ENCODE measurements around the gene KCNG2. TPM values are rescaled to one million over a fixed set of nuclear protein-coding genes. Genes with fewer than 3 reads are reported as not detected.

KCNG2 gene
- total and polyA plus RNA-seq, 2 donors (not counting 1 experiment from before 2014, with no cell fraction given), result not detected

- no peak overlapping the region for H3K4me3 Mint-ChIP-seq
- H3K4me2 ChIP-seq (replicated peaks; ENCODE audit: low read depth, low read length, poor library complexity, severe bottlenecking), result no peak overlapping the region
- no peak overlapping the region for H3K27ac ChIP-seq (ENCODE audit: low read length in 2 of 2)
- no peaks in the 10 kb centered on the region for H3K79me2 ChIP-seq (ENCODE audit: control insufficient read depth, insufficient read depth, low read length)
- ChIA-PET CTCF (no interaction called here), POLR2A (no interaction called here)
- peaks cover 0 to 4% (median 0%) of the 10 kb centered on the region in 4 experiments for H3K27me3 ChIP-seq (replicated peaks in 1 of 4; ENCODE audit: control extremely low read depth in 1 of 4, control insufficient read depth in 3 of 4, insufficient read depth in 4 of 4, low read length in 3 of 4)
- intact Hi-C loops (cut with micrococcal nuclease), result no loop called here
- no peak overlapping the region for H3K27ac Mint-ChIP-seq
- ATAC-seq (ENCODE audit: low read depth), result no peak
- no peaks in the 10 kb centered on the region for H3K4me1 ChIP-seq (ENCODE audit: control insufficient read depth in 2 of 2, insufficient read depth in 2 of 2, low read length in 2 of 2)
- H3K9me3 ChIP-seq (ENCODE audit: control extremely low read depth in 1 of 3, control insufficient read depth in 2 of 3, insufficient read depth in 1 of 3, low read length in 2 of 3), result peaks cover 0 to 5% (median 0%) of the 10 kb centered on the region in 3 donors
- TF ChIP-seq CTCF (IDR thresholded peaks at IDR 0.05) (no peak), EZH2 (IDR thresholded peaks at IDR 0.05; ENCODE audit: borderline replicate concordance, insufficient read depth, low read depth, low read length, poor library complexity, severe bottlenecking) (no peak)
- no peaks in the 10 kb centered on the region for H3K36me3 ChIP-seq (replicated peaks in 1 of 2; ENCODE audit: control extremely low read depth in 1 of 2, control insufficient read depth in 1 of 2, extremely low read depth in 1 of 2, insufficient read depth in 2 of 2, low read length in 1 of 2)
- H3K4me1 Mint-ChIP-seq, result no peaks in the 10 kb centered on the region
- 86% methylated on average over 19 of the region's 19 CpGs for whole genome bisulfite sequencing (ENCODE audit: insufficient coverage)
- H2AFZ ChIP-seq (ENCODE audit: insufficient read depth, low read depth, low read length, poor library complexity, severe bottlenecking), result no peak overlapping the region
- H3K4me3 ChIP-seq (ENCODE audit: control extremely low read depth in 1 of 5, extremely low read depth in 1 of 5, insufficient read depth in 1 of 5, low read depth in 2 of 5, low read length in 4 of 5), result no peak overlapping the region
- no peak for DNase-seq
- H3K9me3 Mint-ChIP-seq (ENCODE audit: insufficient read depth), result no peaks in the 10 kb centered on the region
- no peaks in the 10 kb centered on the region for H4K20me1 ChIP-seq (ENCODE audit: control insufficient read depth, insufficient read depth, low read length, poor library complexity, severe bottlenecking)
- H3K9ac ChIP-seq (ENCODE audit: low read length), result no peak overlapping the region
- no peaks in the 10 kb centered on the region for H3K27me3 Mint-ChIP-seq
Observed at GRCh38 chr18:79870301-79871025, 72.7 kb downstream of the KCNG2 start.

- H3K4me1 ChIP-seq (ENCODE audit: control insufficient read depth in 2 of 2, insufficient read depth in 2 of 2, low read length in 2 of 2), result no peaks in the 10 kb centered on the region
Observed at GRCh38 chr18:79871026-79871390, 73.3 kb downstream of the KCNG2 start.

More at GRCh38 chr18:79871026-79871390, 73.3 kb downstream of the KCNG2 start:
- DNase-seq (no peak), ATAC-seq (ENCODE audit: low read depth) (no peak)
- H3K4me1 Mint-ChIP-seq, result no peaks in the 10 kb centered on the region
- 94% methylated on average over 17 of the region's 17 CpGs for WGBS (ENCODE audit: insufficient coverage)
- TF ChIP-seq EZH2 (IDR thresholded peaks at IDR 0.05; ENCODE audit: borderline replicate concordance, insufficient read depth, low read depth, low read length, poor library complexity, severe bottlenecking) (no peak), CTCF (IDR thresholded peaks at IDR 0.05) (no peak)
- H3K9ac ChIP-seq (ENCODE audit: low read length), result no peak overlapping the region
- H2AFZ ChIP-seq (ENCODE audit: insufficient read depth, low read depth, low read length, poor library complexity, severe bottlenecking), result no peak overlapping the region
- no peak overlapping the region for H3K4me2 ChIP-seq (replicated peaks; ENCODE audit: low read depth, low read length, poor library complexity, severe bottlenecking)
- no peak overlapping the region for H3K27ac ChIP-seq (ENCODE audit: low read length in 2 of 2)
- intact Hi-C loops (cut with micrococcal nuclease), result no loop called here
- POLR2A ChIA-PET, result no interaction called here
- no peak overlapping the region for H3K4me3 Mint-ChIP-seq
- H3K9me3 Mint-ChIP-seq (ENCODE audit: insufficient read depth), result no peaks in the 10 kb centered on the region
- no peak overlapping the region for H3K4me3 ChIP-seq (ENCODE audit: control extremely low read depth in 1 of 5, extremely low read depth in 1 of 5, insufficient read depth in 1 of 5, low read depth in 2 of 5, low read length in 4 of 5)
- peaks cover 0 to 5% (median 0%) of the 10 kb centered on the region in 3 donors for H3K9me3 ChIP-seq (ENCODE audit: control extremely low read depth in 1 of 3, control insufficient read depth in 2 of 3, insufficient read depth in 1 of 3, low read length in 2 of 3)
- H3K36me3 ChIP-seq (replicated peaks in 1 of 2; ENCODE audit: control extremely low read depth in 1 of 2, control insufficient read depth in 1 of 2, extremely low read depth in 1 of 2, insufficient read depth in 2 of 2, low read length in 1 of 2), result no peaks in the 10 kb centered on the region
- CTCF ChIA-PET, result no interaction called here
- no peak overlapping the region for H3K27ac Mint-ChIP-seq
- H3K27me3 ChIP-seq (replicated peaks in 1 of 4; ENCODE audit: control extremely low read depth in 1 of 4, control insufficient read depth in 3 of 4, insufficient read depth in 4 of 4, low read length in 3 of 4), result peaks cover 0 to 4% (median 0%) of the 10 kb centered on the region in 4 experiments
- H4K20me1 ChIP-seq (ENCODE audit: control insufficient read depth, insufficient read depth, low read length, poor library complexity, severe bottlenecking), result no peaks in the 10 kb centered on the region
- no peaks in the 10 kb centered on the region for H3K27me3 Mint-ChIP-seq
- H3K79me2 ChIP-seq (ENCODE audit: control insufficient read depth, insufficient read depth, low read length), result no peaks in the 10 kb centered on the region
